ENCODE measurements around the gene MRPL21.

The MRPL21 gene

GRCh38 chr11:68845351-68846002 lies 58.2 kb downstream of the MRPL21 start:
- H3K4me3 ChIP-seq (ENCODE audit: low read depth, low read length): no peak overlapping the region
- TF ChIP-seq CTCF (IDR thresholded peaks at IDR 0.05; ENCODE audit: insufficient read depth, low read depth, low read length, missing control alignments): no peak
- DNase-seq (ENCODE audit: low read depth): no peak

- no peak overlapping the region for H3K4me3 ChIP-seq (ENCODE audit: low read depth, low read length)
- no peak for TF ChIP-seq CTCF (IDR thresholded peaks at IDR 0.05; ENCODE audit: insufficient read depth, low read depth, low read length, missing control alignments)
- DNase-seq (ENCODE audit: low read depth): no peak
Measured at GRCh38 chr11:68844801-68845200, 58.8 kb downstream of the MRPL21 start.

GRCh38 chr11:68844376-68844775 lies 59.3 kb downstream of the MRPL21 start:
- no peak overlapping the region for H3K4me3 ChIP-seq (ENCODE audit: low read depth, low read length)
- DNase-seq (ENCODE audit: low read depth): no peak
- TF ChIP-seq CTCF (IDR thresholded peaks at IDR 0.05; ENCODE audit: insufficient read depth, low read depth, low read length, missing control alignments): no peak

- H3K4me3 ChIP-seq (ENCODE audit: low read depth, low read length): peak overlapping the region; percentile 50
- TF ChIP-seq CTCF (IDR thresholded peaks at IDR 0.05; ENCODE audit: insufficient read depth, low read depth, low read length, missing control alignments): peak; percentile 71
- peak; percentile 88 for DNase-seq (ENCODE audit: low read depth)
Measured at GRCh38 chr11:68843703-68844312, 59.8 kb downstream of the MRPL21 start.

- H3K4me3 ChIP-seq (ENCODE audit: low read depth, low read length): peak overlapping the region; percentile 50
- TF ChIP-seq CTCF (IDR thresholded peaks at IDR 0.05; ENCODE audit: insufficient read depth, low read depth, low read length, missing control alignments): no peak
- DNase-seq (ENCODE audit: low read depth): peak; percentile 60
Measured at GRCh38 chr11:68843052-68843561, 60.5 kb downstream of the MRPL21 start.

- peak overlapping the region; percentile 50 for H3K4me3 ChIP-seq (ENCODE audit: low read depth, low read length)
- no peak for TF ChIP-seq CTCF (IDR thresholded peaks at IDR 0.05; ENCODE audit: insufficient read depth, low read depth, low read length, missing control alignments)
- peak; percentile 4 for DNase-seq (ENCODE audit: low read depth)
Measured at GRCh38 chr11:68842427-68843051, 61.1 kb downstream of the MRPL21 start.
